Spleen (tissue), 7 donors: ENCODE data around the gene SUCLG2.

ENCODE experiments used
- CTCF ChIP-seq, 11 experiments: fragments of 200-600 bp in 7 of 11; fragments of 450-650 bp in 4 of 11; sonication (generic) in 4 of 11; IDR thresholded peaks in 8 of 11; conservative IDR thresholded peaks in 3 of 11; 1 replicate in 7 of 11; 2 replicates in 4 of 11; pipeline versions ENCODE4 v1.4.0 to v1.8.0; 2016 to 2021; ENCODE audit warnings: antibody characterized with exemption in 11 of 11, inconsistent platforms in 4 of 11, mild to moderate bottlenecking in 1 of 11
- POLR2A ChIP-seq, 3 donors: fragments of 450-650 bp; IDR thresholded peaks; one replicate each; pipeline ENCODE4 v1.5.1; 2017; ENCODE audit warnings: antibody characterized with exemption in 3 of 3, mild to moderate bottlenecking in 1 of 3
- donor health status: DM: no; HTN: no; CAD: no; lungs with moderate emphysema.
- donor health status: DM: no; HTN: no; CAD: no.
- donor health status: DM: no; HTN: no; CAD: no.

GRCh38 chr3:67524046-67524445 lies 130.4 kb downstream of the SUCLG2 start:
- TF ChIP-seq CTCF (IDR thresholded peaks at IDR 0.05 in 8 of 11, conservative IDR thresholded peaks at IDR 0.05 in 3 of 11) (no peak), POLR2A (IDR thresholded peaks at IDR 0.05) (no peak)
